Mucosa of descending colon (tissue), 3 donors: Measurements from ENCODE around the gene VPS54. TPM values are rescaled to one million over a fixed set of nuclear protein-coding genes. Genes with fewer than 3 reads are reported as not detected.

Source experiments
- ATAC-seq: fragments of 200-7000 bp; cut with Tn5 transposase; one replicate; pipeline ENCODE4 v1.9.1; 2020; ENCODE audit warnings: mild to moderate bottlenecking, moderate library complexity
- DNase-seq, 3 donors: peaks; one replicate each; pipeline ENCODE4 v3.0.0-alpha.2; 2020
- H3K36me3 ChIP-seq: fragments of 200-600 bp; one replicate; pipeline ENCODE4 v1.8.0; 2021; ENCODE audit warnings: low read depth, mild to moderate bottlenecking
- H3K4me1 ChIP-seq: fragments of 200-600 bp; one replicate; pipeline ENCODE4 v1.8.0; 2021; ENCODE audit warnings: low read depth, mild to moderate bottlenecking
- H3K4me3 ChIP-seq: fragments of 200-600 bp; one replicate; pipeline ENCODE4 v1.8.0; 2021; ENCODE audit warnings: mild to moderate bottlenecking
- H3K9me3 ChIP-seq: fragments of 200-600 bp; one replicate; pipeline ENCODE4 v1.8.0; 2021; ENCODE audit warnings: mild to moderate bottlenecking
- intact Hi-C, 2 donors: fragments of 100-400 bp; cut with DNase I in 1 of 2; cut with micrococcal nuclease in 1 of 2; formaldehyde crosslinking; loops; one replicate each; pipeline versions ENCODE4 v1.11.0 to v1.11.1; 2022; cut with DNase I, micrococcal nuclease
- total RNA-seq, 3 donors: library from RNA; stranded (reverse); fragmentation: NEBNext Ultra II Directional in 2 of 3; extraction: Animal tissue kit (Norgen Biotek cat#: 25700) in 2 of 3; gene quantifications; one replicate each; pipeline versions ENCODE4 v1.2.1 to v1.2.4, GENCODE V29; 2021 to 2023
- TF ChIP-seq, protein P1 (sequence below): fragments of 200-600 bp; IDR thresholded peaks from one replicate; pipeline ENCODE4 v1.8.0; 2022; ENCODE audit warnings: antibody characterized with exemption, mild to moderate bottlenecking
- donor health status: DM: no; HTN: no; CAD: no; lungs with moderate emphysema.
- donor health status: DM: no; HTN: no; CAD: no.
- donor health status: DM: no; HTN: yes; CAD: no.

VPS54 gene
- total RNA-seq, 3 donors from 2014 or later = 18.1 to 25.7 (median 21.9) TPM

DNA sequence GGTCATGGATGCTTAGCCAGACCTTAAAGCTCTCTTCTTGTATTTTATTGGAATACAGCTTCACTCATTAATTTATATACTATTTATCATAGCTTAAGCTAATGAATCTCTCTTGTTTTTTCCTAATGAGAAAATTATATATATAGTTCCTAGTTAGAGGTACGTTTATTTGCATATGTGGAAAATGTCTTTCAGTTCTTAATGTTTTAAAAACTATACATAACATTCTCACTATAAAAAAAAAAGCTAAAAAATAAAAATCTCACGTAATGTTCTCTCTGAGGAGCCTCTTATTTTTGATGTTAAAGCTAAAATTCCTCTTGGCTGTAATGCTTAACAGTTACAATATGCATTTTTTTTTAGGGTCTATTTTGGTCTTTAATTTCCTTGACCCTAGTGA is 160.9 kb downstream of the VPS54 start:
- Histone ChIP-seq H3K36me3 (no peaks in the 10 kb centered on the region), H3K4me3 (no peak overlapping the region), H3K9me3 (no peaks in the 10 kb centered on the region), H3K4me1 (peaks cover 31% of the 10 kb centered on the region)
- TF ChIP-seq, protein P1, sequence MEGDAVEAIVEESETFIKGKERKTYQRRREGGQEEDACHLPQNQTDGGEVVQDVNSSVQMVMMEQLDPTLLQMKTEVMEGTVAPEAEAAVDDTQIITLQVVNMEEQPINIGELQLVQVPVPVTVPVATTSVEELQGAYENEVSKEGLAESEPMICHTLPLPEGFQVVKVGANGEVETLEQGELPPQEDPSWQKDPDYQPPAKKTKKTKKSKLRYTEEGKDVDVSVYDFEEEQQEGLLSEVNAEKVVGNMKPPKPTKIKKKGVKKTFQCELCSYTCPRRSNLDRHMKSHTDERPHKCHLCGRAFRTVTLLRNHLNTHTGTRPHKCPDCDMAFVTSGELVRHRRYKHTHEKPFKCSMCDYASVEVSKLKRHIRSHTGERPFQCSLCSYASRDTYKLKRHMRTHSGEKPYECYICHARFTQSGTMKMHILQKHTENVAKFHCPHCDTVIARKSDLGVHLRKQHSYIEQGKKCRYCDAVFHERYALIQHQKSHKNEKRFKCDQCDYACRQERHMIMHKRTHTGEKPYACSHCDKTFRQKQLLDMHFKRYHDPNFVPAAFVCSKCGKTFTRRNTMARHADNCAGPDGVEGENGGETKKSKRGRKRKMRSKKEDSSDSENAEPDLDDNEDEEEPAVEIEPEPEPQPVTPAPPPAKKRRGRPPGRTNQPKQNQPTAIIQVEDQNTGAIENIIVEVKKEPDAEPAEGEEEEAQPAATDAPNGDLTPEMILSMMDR = no peak
- no peak for DNase-seq
- intact Hi-C loops = loop anchor here in 1 of 2 donors (10.0 kb wide), 1 partner anchor 163 kb away; no protein-coding TSS in a partner anchor
- no peak for ATAC-seq

DNA sequence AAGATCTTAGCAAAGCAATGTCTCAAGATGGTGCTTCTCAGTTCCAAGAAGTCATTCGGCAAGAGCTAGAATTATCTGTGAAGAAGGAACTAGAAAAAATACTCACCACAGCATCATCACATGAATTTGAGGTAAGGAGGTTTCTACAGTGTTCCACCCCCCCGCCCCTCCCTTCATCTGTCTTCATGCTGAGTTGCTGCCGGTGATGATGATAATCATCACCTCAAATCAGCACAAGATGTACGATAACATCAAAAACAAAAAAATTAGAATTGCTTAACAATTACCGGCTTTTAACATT is 163.0 kb downstream of the VPS54 start:
- H3K9me3 ChIP-seq = no peaks in the 10 kb centered on the region
- intact Hi-C loops = loop anchor here in 1 of 2 donors (10.0 kb wide), 1 partner anchor 161 kb away; no protein-coding TSS in a partner anchor
- no peak overlapping the region for H3K4me3 ChIP-seq
- H3K36me3 ChIP-seq = no peaks in the 10 kb centered on the region
- H3K4me1 ChIP-seq = peaks cover 23% of the 10 kb centered on the region
- ATAC-seq = peak; percentile 30
- DNase-seq = no peak
- TF ChIP-seq, protein P1 = no peak

DNA sequence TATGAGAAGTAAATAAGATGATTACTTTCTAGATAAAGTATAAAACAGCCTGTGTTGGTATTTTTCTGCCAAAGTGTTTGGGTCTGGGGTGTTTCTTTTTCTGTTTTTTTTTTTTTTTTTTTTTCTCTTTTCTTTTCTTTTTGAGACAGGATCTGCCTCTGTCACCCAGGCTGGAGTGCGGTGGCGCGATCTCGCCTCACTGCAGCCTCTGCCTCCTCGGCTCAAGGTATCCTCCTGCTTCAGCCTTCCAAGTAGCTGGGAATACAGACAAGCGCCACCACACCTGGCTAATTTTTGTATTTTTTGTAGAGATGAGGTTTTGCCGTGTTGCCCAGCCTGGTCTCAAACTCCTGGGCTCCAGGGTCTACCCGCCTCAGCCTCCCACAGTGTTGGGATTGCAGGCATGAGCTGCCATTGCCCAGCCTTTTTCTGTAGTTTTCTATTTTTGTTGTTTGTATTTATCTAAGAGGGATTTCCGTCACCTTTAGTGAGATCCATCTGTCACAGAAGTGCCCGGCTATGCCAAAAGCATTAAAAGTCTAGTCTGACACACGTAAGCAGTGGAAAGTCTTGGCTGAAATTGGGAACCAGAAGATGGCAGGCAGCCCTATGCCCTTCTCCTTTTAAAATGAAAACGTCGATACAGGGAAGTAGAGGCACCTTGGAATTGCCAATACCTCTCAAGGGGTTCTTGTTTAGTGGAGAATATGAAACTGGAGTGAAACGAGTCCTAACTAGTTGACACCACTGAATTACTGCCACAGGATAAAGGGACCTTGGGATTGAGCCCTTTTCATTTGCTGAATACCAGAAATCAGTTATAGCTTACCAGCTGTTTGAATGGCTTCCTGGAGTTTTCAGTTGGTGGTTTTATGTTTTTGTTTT is 163.6 kb downstream of the VPS54 start:
- TF ChIP-seq, protein P1 = no peak
- Histone ChIP-seq H3K9me3 (no peaks in the 10 kb centered on the region), H3K4me3 (no peak overlapping the region), H3K36me3 (no peaks in the 10 kb centered on the region), H3K4me1 (peaks cover 26% of the 10 kb centered on the region)
- DNase-seq = no peak
- intact Hi-C loops = loop anchor here in 1 of 2 donors (10.0 kb wide), 1 partner anchor 161 kb away; no protein-coding TSS in a partner anchor
- ATAC-seq = no peak

DNA sequence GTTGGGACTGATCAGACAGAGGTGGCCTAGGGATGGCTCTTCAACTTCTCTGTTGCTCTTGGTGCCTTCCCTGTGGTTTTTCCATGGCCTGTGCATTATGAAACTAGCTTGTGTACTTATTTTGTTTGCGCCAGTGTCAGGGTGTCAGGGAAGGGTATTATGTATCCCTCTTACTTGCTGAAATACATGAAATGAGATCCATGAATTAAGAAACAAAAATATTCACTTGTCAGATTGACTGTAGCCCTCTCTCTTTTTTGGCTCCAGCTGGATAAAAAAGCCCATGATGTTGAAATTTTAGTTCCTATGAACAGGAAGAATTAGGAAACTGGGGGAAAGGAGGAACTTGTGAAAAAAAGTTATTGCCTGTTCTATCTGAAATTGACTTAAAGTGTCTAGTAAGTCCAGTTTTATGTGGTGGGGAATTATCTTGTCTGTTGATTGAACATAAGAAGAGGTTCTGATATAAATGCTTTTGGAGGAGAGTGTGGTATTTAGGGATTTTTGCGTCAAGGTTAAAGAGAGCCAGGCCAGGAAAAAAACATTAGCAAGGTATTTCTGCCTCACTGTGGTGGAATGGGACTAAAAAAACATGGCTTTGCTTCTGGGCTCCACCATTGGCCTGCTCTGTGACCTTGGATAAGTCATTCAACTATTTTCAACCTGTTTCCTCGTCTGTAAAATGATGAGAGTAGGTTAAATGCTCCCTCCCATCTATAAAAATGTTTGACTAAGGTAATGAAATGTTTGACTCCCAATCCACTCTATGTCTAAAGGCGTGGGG is 165.5 kb downstream of the VPS54 start:
- DNase-seq (peak in 1 of 3 donors; percentile 37), ATAC-seq (peak; percentile 90)
- Histone ChIP-seq H3K4me3 (no peak overlapping the region), H3K9me3 (no peaks in the 10 kb centered on the region), H3K36me3 (no peaks in the 10 kb centered on the region), H3K4me1 (peaks cover 44% of the 10 kb centered on the region)
- intact Hi-C loops = loop anchor here in 1 of 2 donors (10.0 kb wide), 1 partner anchor 159 kb away; no protein-coding TSS in a partner anchor
- TF ChIP-seq, protein P1 = no peak

DNA sequence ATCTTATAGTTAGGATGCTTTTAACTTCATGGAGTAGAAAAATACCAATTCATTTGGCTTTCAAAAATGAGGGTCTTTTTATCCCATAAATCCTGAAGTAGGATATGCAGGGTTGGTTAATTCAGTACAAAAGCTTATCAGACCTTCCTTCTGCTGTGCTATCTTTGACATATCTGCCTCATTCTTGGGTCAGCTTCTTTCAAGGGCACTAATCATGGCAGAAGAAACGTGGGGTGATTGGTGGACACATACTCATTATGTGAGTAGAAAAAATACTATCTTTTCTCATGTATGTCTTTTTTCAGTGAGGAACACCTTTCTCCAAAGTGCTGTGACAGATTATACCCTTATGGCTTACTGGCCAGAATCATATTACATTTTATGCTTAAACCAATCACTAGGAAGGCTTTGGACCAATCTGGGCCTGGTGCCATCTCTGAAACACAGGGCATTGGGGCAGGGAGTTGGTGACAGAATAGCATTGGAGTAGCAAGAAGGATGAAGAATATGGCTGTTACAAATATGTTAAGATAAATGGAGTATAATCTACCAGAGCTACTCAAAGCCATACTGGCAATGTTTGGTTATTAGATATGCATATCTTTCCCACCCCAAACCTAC is 167.4 kb downstream of the VPS54 start:
- intact Hi-C loops = loop anchor here in 1 of 2 donors (10.0 kb wide), 1 partner anchor 157 kb away; no protein-coding TSS in a partner anchor
- Histone ChIP-seq H3K4me1 (peaks cover 45% of the 10 kb centered on the region), H3K4me3 (no peak overlapping the region), H3K9me3 (no peaks in the 10 kb centered on the region), H3K36me3 (no peaks in the 10 kb centered on the region)
- ATAC-seq = no peak
- TF ChIP-seq, protein P1 = no peak
- DNase-seq = no peak
